PC-3 (cell line): ENCODE measurements around the gene ZFYVE19. TPM values are rescaled to one million over a fixed set of nuclear protein-coding genes. Genes with fewer than 3 reads are reported as not detected.

Source experiments
- ATAC-seq: fragments of 200-7000 bp; cut with Tn5 transposase; 2 replicates; pipeline ENCODE4 v1.9.1; 2020; ENCODE audit warnings: mild to moderate bottlenecking, moderate library complexity
- BruUV-seq: library from RNA; stranded (reverse); fragments of 400-500 nt; replicated peaks from 2 replicates; lab custom pipeline; 2021; lab: Mats Ljungman, UMichigan
- CTCF ChIA-PET: fragments of 300-600 bp; sonication (Branson Sonifier 250); formaldehyde crosslinking; loops from one replicate; lab custom pipeline; 2022; ENCODE audit warnings: antibody characterized with exemption; lab: Charles Lee
- POLR2A ChIA-PET: fragments of 300-600 bp; sonication (Branson Sonifier 250); formaldehyde crosslinking; loops from one replicate; lab custom pipeline; 2022; ENCODE audit warnings: antibody characterized with exemption; ENCODE audit not compliant: unreplicated experiment; lab: Charles Lee
- DNase-seq: peaks from one replicate; pipeline ENCODE4 v3.0.0-alpha.2; 2015
- H2AFZ ChIP-seq: fragments of 300-600 bp; sonication (generic); 2 replicates; pipeline ENCODE4 v1.6.0; 2016; ENCODE audit warnings: antibody characterized with exemption, low read length
- H3F3A ChIP-seq: fragments of 300-600 bp; sonication (generic); one replicate; pipeline ENCODE4 v1.6.0; 2017; ENCODE audit warnings: antibody characterized with exemption, low read length, control low read depth, mild to moderate bottlenecking; ENCODE audit not compliant: unreplicated experiment
- H3K27ac ChIP-seq: fragments of 300-600 bp; sonication (generic); 2 replicates; pipeline ENCODE4 v1.5.1; 2016; ENCODE audit warnings: mild to moderate bottlenecking, low read length
- H3K27me3 ChIP-seq: fragments of 300-600 bp; sonication (generic); 2 replicates; pipeline ENCODE4 v1.6.1; 2016; ENCODE audit warnings: low read length, mixed read lengths
- H3K36me3 ChIP-seq: fragments of 300-600 bp; sonication (generic); 2 replicates; pipeline ENCODE4 v1.6.1; 2016; ENCODE audit warnings: low read depth, mixed run types, low read length, mixed read lengths
- H3K4me1 ChIP-seq: fragments of 300-600 bp; sonication (generic); 2 replicates; pipeline ENCODE4 v1.5.1; 2016; ENCODE audit warnings: low read length; ENCODE audit not compliant: insufficient read depth
- H3K4me2 ChIP-seq: fragments of 300-600 bp; sonication (generic); 2 replicates; pipeline ENCODE4 v1.6.0; 2016; ENCODE audit warnings: low read length
- H3K4me3 ChIP-seq: fragments of 300-600 bp; sonication (generic); 2 replicates; pipeline ENCODE4 v1.5.1; 2016; ENCODE audit warnings: mild to moderate bottlenecking, low read length, mixed read lengths
- H3K79me2 ChIP-seq: fragments of 300-600 bp; sonication (generic); 2 replicates; pipeline ENCODE4 v1.6.1; 2017; ENCODE audit warnings: low read length, mixed read lengths
- H3K9ac ChIP-seq: fragments of 300-600 bp; sonication (generic); 2 replicates; pipeline ENCODE4 v1.6.0; 2016; ENCODE audit warnings: mild to moderate bottlenecking, low read length
- H3K9me2 ChIP-seq: fragments of 300-600 bp; sonication (generic); replicated peaks from 2 replicates; pipeline ENCODE4 v1.6.1; 2016; ENCODE audit warnings: mixed run types, low read length, mixed read lengths
- H3K9me3 ChIP-seq: fragments of 300-600 bp; sonication (generic); 2 replicates; pipeline ENCODE4 v1.6.1; 2016; ENCODE audit warnings: low read length, mixed read lengths
- H4K20me1 ChIP-seq: fragments of 300-600 bp; sonication (generic); 2 replicates; pipeline ENCODE4 v1.6.1; 2016; ENCODE audit warnings: low read length, mixed read lengths
- CTCF ChIP-seq: fragments of 300-600 bp; sonication (generic); conservative IDR thresholded peaks from 2 replicates; pipeline ENCODE4 v1.5.1; 2017; ENCODE audit warnings: antibody characterized with exemption, low read depth, mild to moderate bottlenecking, low read length
- EZH2 ChIP-seq: fragments of 300-600 bp; sonication (generic); IDR thresholded peaks from one replicate; pipeline ENCODE4 v1.6.1; 2017; ENCODE audit warnings: antibody characterized with exemption, mild to moderate bottlenecking, low read length; ENCODE audit not compliant: unreplicated experiment
- EZH2phosphoT487 ChIP-seq: fragments of 300-600 bp; sonication (generic); IDR thresholded peaks from 2 replicates; pipeline ENCODE4 v1.6.1; 2018; ENCODE audit warnings: mild to moderate bottlenecking, antibody characterized with exemption, low read length, borderline replicate concordance
- intact Hi-C: fragments of 100-400 bp; cut with micrococcal nuclease; formaldehyde crosslinking; loops from 2 replicates; pipeline ENCODE4 v1.9.0; 2023
- total RNA-seq: library from RNA; depleted of rRNA; stranded (reverse); fragments of >200 nt; gene quantifications from 2 replicates; pipeline ENCODE4 v1.2.3, GENCODE V29; 2014

ZFYVE19 gene
- total RNA-seq, 1 experiment from 2014 or later, result 32.3 TPM

GRCh38 chr15:40857601-40858341 lies 50.9 kb downstream of the ZFYVE19 start:
- Histone ChIP-seq H3K9me2 (no peaks in the 10 kb centered on the region), H3K27me3 (no peaks in the 10 kb centered on the region), H3K36me3 (peaks cover 29% of the 10 kb centered on the region), H3F3A (peaks cover 14% of the 10 kb centered on the region), H3K27ac (peak overlapping the region; percentile 94), H4K20me1 (no peaks in the 10 kb centered on the region), H3K79me2 (no peaks in the 10 kb centered on the region), H3K9me3 (no peaks in the 10 kb centered on the region), H3K4me1 (peaks cover 39% of the 10 kb centered on the region), H3K4me3 (no peak overlapping the region), H2AFZ (no peak overlapping the region; the same call in 1 of the 2 replicates), H3K4me2 (peak overlapping the region; percentile 64), H3K9ac (peak overlapping the region; percentile 64)
- TF ChIP-seq CTCF (peak; percentile 96), EZH2 (no peak)
- ATAC-seq (peak; percentile 77), DNase-seq (peak; percentile 97)
- intact Hi-C loops, result loop anchor here (1.0 to 5.0 kb wide), 4 partner anchors 37 to 160 kb away; partner anchors contain the start of gene VPS18
- BruUV-seq, result no TSS peak
- CTCF ChIA-PET, result interaction anchor here (0.6 to 3.8 kb wide), 25 partner anchors 11 to 162 kb away, joined by 3 to 80 read pairs (median 5); partner anchors contain the start of genes DNAJC17, RHOV, SPINT1 and VPS18
- POLR2A ChIA-PET, result interaction anchor here (0.5 to 0.6 kb wide), 2 partner anchors 33 to 108 kb away, joined by 3 to 8 read pairs; no protein-coding TSS in a partner anchor

- Histone ChIP-seq H3F3A (peaks cover 14% of the 10 kb centered on the region), H3K27ac (0 out of 2 replicates have a peak overlapping the region, but pooled peaks have one; percentile 2), H3K4me2 (no peak overlapping the region), H3K79me2 (no peaks in the 10 kb centered on the region), H3K4me3 (no peak overlapping the region), H3K9me2 (no peaks in the 10 kb centered on the region), H3K4me1 (peaks cover 44% of the 10 kb centered on the region), H3K9me3 (no peaks in the 10 kb centered on the region), H3K9ac (no peak overlapping the region), H2AFZ (no peak overlapping the region), H3K36me3 (peaks cover 29% of the 10 kb centered on the region), H4K20me1 (no peaks in the 10 kb centered on the region), H3K27me3 (no peaks in the 10 kb centered on the region)
- TF ChIP-seq EZH2phosphoT487 (no peak), CTCF (no peak)
- intact Hi-C loops, result loop anchor here (5.0 kb wide), 1 partner anchor 159 kb away; no protein-coding TSS in a partner anchor
- ATAC-seq (no peak), DNase-seq (no peak)
- ChIA-PET CTCF (interaction anchor here (0.5 to 3.8 kb wide), 21 partner anchors 10 to 306 kb away, joined by 3 to 80 read pairs (median 5); partner anchors contain the start of genes DNAJC17, RHOV, VPS18 and ZFYVE19), POLR2A (interaction anchor here (0.5 kb wide), 1 partner anchor 16 kb away, joined by 3 read pairs; no protein-coding TSS in a partner anchor)
- BruUV-seq, result no TSS peak
These were observed 51.8 kb downstream of the ZFYVE19 start for GRCh38 chr15:40858706-40859105.
